Measurements from ENCODE around the gene OR5AK2.
"Not testable (repeated sequence)": the region's sequence is repeated elsewhere in the genome, so short reads cannot be mapped to it uniquely, and the experiment has no call there.

OR5AK2 gene

DNA sequence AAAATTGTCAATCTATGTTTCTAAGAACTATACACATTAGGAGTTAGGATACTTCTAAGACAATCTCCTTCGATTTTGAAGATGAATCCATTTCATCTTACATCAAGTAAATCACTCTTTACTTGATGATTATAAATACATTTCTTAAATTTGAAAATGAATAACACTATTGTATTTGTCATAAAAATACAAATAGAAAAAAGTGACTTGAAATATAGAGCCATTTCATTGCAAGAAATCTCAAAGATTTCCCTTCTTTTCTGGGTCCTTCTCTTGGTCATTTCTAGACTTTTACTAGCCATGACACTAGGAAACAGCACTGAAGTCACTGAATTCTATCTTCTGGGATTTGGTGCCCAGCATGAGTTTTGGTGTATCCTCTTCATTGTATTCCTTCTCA lies at the start of gene OR5AK2:
TSS of gene OR5AK2 (plus strand) at position 301 of the 400 bp plus-strand sequence. CDS start at position 301, 0 bp downstream.
- CTCF ChIA-PET, result interaction anchor here (1.6 kb wide), 1 partner anchor 260 kb away, joined by 5 read pairs; no protein-coding TSS in a partner anchor
- POLR2A ChIA-PET, result no interaction called here
- no peak within 1 kb of the TSS for H3K4me3 ChIP-seq (ENCODE audit: low read depth, low read length)
- DNase-seq (ENCODE audit: low read depth, low spot score), result no peak
- no peak for TF ChIP-seq CTCF (IDR thresholded peaks at IDR 0.05; ENCODE audit: insufficient read depth, low read length, missing control alignments)

GRCh38 chr11:56945526-56945925 lies 43.2 kb upstream of the OR5AK2 start:
- H3K4me3 ChIP-seq (ENCODE audit: low read depth, low read length); POLR2A ChIA-PET; CTCF ChIA-PET: not testable (repeated sequence)

DNA sequence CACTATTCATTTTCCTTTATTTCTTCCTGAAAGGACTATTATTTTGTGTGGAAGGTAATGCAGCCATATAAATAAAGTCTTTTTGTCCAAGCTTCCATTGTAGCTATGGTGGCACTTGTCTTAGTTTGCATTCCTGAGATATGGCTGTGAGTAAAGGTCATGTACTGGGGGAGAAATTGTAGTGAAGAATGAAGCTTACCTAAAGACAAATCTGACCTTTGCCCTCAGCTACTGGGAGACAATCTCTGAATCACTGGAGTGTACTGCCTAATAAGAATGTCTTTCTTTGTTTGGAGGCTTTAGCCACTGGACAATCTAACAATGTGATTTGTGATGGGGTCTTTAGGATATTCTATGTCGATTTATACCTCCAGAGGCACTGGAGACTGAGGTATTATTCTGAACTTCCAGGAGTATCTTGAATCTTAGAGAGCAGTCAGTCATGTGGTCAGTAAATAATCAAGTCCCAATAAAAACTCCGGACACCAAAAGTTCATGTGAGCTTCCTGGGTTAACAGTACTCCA lies 39.7 kb upstream of the OR5AK2 start:
- ChIA-PET CTCF (interaction anchor here (1.3 kb wide), 1 partner anchor 108 kb away, joined by 3 read pairs; no protein-coding TSS in a partner anchor), POLR2A (no interaction called here)
- no peak overlapping the region for H3K4me3 ChIP-seq (ENCODE audit: low read depth, low read length)
- TF ChIP-seq CTCF (IDR thresholded peaks at IDR 0.05; ENCODE audit: insufficient read depth, low read length, missing control alignments), result no peak
- no peak for DNase-seq (ENCODE audit: low read depth, low spot score)

More at GRCh38 chr11:56945526-56945925, 43.2 kb upstream of the OR5AK2 start:
- DNase-seq (ENCODE audit: low read depth, low spot score), result not testable (repeated sequence)

GRCh38 chr11:56950510-56950909 lies 38.2 kb upstream of the OR5AK2 start:
- ChIA-PET CTCF (no interaction called here), POLR2A (no interaction called here)
- no peak for TF ChIP-seq CTCF (IDR thresholded peaks at IDR 0.05; ENCODE audit: insufficient read depth, low read length, missing control alignments)
- DNase-seq (ENCODE audit: low read depth, low spot score), result no peak
- H3K4me3 ChIP-seq (ENCODE audit: low read depth, low read length), result no peak overlapping the region

GRCh38 chr11:56953907-56954306 lies 34.8 kb upstream of the OR5AK2 start:
- H3K4me3 ChIP-seq (ENCODE audit: low read depth, low read length); CTCF ChIA-PET; POLR2A ChIA-PET; DNase-seq (ENCODE audit: low read depth, low spot score): not testable (repeated sequence)

DNA sequence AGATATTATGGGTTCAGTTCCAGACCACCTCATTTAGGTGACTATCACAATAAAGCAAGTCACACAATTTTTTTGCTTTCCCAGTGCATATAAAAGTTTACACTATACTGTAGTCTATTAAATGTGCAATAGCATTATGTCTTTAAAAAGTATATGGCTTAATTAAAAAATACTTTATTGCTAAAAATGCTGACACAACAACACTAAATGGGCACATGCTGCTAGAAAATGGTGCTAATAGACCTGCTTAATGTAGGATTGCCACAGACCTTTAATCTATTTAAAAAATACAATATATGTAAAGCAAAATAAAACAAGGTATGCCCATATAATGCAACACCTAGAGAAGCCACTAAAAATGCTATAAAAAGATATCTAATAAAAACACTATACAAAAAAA lies 27.1 kb upstream of the OR5AK2 start:
- CTCF ChIA-PET, result no interaction called here
- no peak for TF ChIP-seq CTCF (IDR thresholded peaks at IDR 0.05; ENCODE audit: insufficient read depth, low read length, missing control alignments)
- DNase-seq (ENCODE audit: low read depth, low spot score), result no peak

GRCh38 chr11:56967726-56968125 lies 21.0 kb upstream of the OR5AK2 start:
- DNase-seq (ENCODE audit: low read depth, low spot score), result no peak
- CTCF ChIA-PET, result no interaction called here
- no peak overlapping the region for H3K4me3 ChIP-seq (ENCODE audit: low read depth, low read length)
- POLR2A ChIA-PET, result no interaction called here
- no peak for TF ChIP-seq CTCF (IDR thresholded peaks at IDR 0.05; ENCODE audit: insufficient read depth, low read length, missing control alignments)

More for the DNA sequence above, 27.1 kb upstream of the OR5AK2 start:
- H3K4me3 ChIP-seq (ENCODE audit: low read depth, low read length), result no peak overlapping the region
- POLR2A ChIA-PET, result no interaction called here

All from AG04449 (cell line).